ENCODE measurements around the gene SVIP. TPM values are rescaled to one million over a fixed set of nuclear protein-coding genes. Genes with fewer than 3 reads are reported as not detected.

SVIP gene
- total and polyA plus RNA-seq, 7 donors = 6.9 to 17.1 (median 12.2) TPM

- Histone ChIP-seq H3K27me3 (no peaks in the 10 kb centered on the region), H3K4me3 (no peak overlapping the region), H3K9me3 (no peaks in the 10 kb centered on the region), H3K36me3 (no peaks in the 10 kb centered on the region), H3K27ac (no peak overlapping the region), H3K4me1 (no peaks in the 10 kb centered on the region)
- TF ChIP-seq CTCF (IDR thresholded peaks at IDR 0.05) (no peak), EP300 (IDR thresholded peaks at IDR 0.05) (no peak), POLR2A (IDR thresholded peaks at IDR 0.05) (no peak), POLR2AphosphoS5 (IDR thresholded peaks at IDR 0.05) (no peak)
- WGBS, 2 donors = 90 to 91% methylated on average over 5 of the region's 5 CpGs
- no peak for DNase-seq
- intact Hi-C loops (cut with DNase I) = no loop called here
Observed at GRCh38 chr11:22800482-22800881, 29.1 kb downstream of the SVIP start.

GRCh38 chr11:22798901-22799300 is 30.7 kb downstream of the SVIP start:
- Histone ChIP-seq H3K4me3 (no peak overlapping the region), H3K27me3 (no peaks in the 10 kb centered on the region), H3K9me3 (no peaks in the 10 kb centered on the region), H3K36me3 (no peaks in the 10 kb centered on the region), H3K4me1 (no peaks in the 10 kb centered on the region), H3K27ac (no peak overlapping the region)
- TF ChIP-seq POLR2AphosphoS5 (IDR thresholded peaks at IDR 0.05) (no peak), EP300 (IDR thresholded peaks at IDR 0.05) (no peak), POLR2A (IDR thresholded peaks at IDR 0.05) (no peak), CTCF (IDR thresholded peaks at IDR 0.05) (no peak)
- 54% methylated on average over 1 of the region's 1 CpG for WGBS, 2 donors
- no peak for DNase-seq
- intact Hi-C loops (cut with DNase I) = no loop called here

- H3K9me3 ChIP-seq = no peaks in the 10 kb centered on the region
- H3K27me3 ChIP-seq = no peaks in the 10 kb centered on the region
- H3K4me3 ChIP-seq = no peak overlapping the region
- WGBS, 2 donors = 88 to 95% methylated on average over 3 of the region's 3 CpGs
- intact Hi-C loops (cut with DNase I) = no loop called here
- H3K4me1 ChIP-seq = no peaks in the 10 kb centered on the region
- no peaks in the 10 kb centered on the region for H3K36me3 ChIP-seq
- no peak for DNase-seq
- H3K27ac ChIP-seq = no peak overlapping the region
- no peak for TF ChIP-seq POLR2A (IDR thresholded peaks at IDR 0.05)
- TF ChIP-seq CTCF (IDR thresholded peaks at IDR 0.05) = no peak
- TF ChIP-seq POLR2AphosphoS5 (IDR thresholded peaks at IDR 0.05) = no peak
- no peak for TF ChIP-seq EP300 (IDR thresholded peaks at IDR 0.05)
Observed at GRCh38 chr11:22797047-22797446, 32.6 kb downstream of the SVIP start.

GRCh38 chr11:22795914-22796313 is 33.7 kb downstream of the SVIP start:
- Histone ChIP-seq H3K27me3 (no peaks in the 10 kb centered on the region), H3K36me3 (no peaks in the 10 kb centered on the region), H3K27ac (no peak overlapping the region), H3K4me1 (no peaks in the 10 kb centered on the region), H3K4me3 (no peak overlapping the region), H3K9me3 (no peaks in the 10 kb centered on the region)
- WGBS, 2 donors = 82 to 88% methylated on average over 1 of the region's 1 CpG
- DNase-seq = no peak
- TF ChIP-seq CTCF (IDR thresholded peaks at IDR 0.05) (no peak), POLR2AphosphoS5 (IDR thresholded peaks at IDR 0.05) (no peak), POLR2A (IDR thresholded peaks at IDR 0.05) (no peak), EP300 (IDR thresholded peaks at IDR 0.05) (no peak)
- intact Hi-C loops (cut with DNase I) = no loop called here

- 13 to 42% methylated on average over 3 of the region's 3 CpGs for WGBS, 2 donors
- intact Hi-C loops (cut with DNase I) = no loop called here
- H3K36me3 ChIP-seq = no peaks in the 10 kb centered on the region
Observed at GRCh38 chr11:22792497-22792896, 37.1 kb downstream of the SVIP start.

More at GRCh38 chr11:22792497-22792896, 37.1 kb downstream of the SVIP start:
- TF ChIP-seq POLR2A (IDR thresholded peaks at IDR 0.05) (no peak), POLR2AphosphoS5 (IDR thresholded peaks at IDR 0.05) (no peak), CTCF (IDR thresholded peaks at IDR 0.05) (no peak), EP300 (IDR thresholded peaks at IDR 0.05) (no peak)
- no peak overlapping the region for H3K4me3 ChIP-seq
- no peak overlapping the region for H3K27ac ChIP-seq
- H3K4me1 ChIP-seq = no peaks in the 10 kb centered on the region
- no peaks in the 10 kb centered on the region for H3K27me3 ChIP-seq
- H3K9me3 ChIP-seq = no peaks in the 10 kb centered on the region
- DNase-seq = no peak
